GM23338 (cell line): ENCODE results near the gene CEPT1.

Experiments
- EZH2 ChIP-seq: fragments of 200-600 bp; sonication (generic); IDR thresholded peaks from one replicate; pipeline ENCODE4 v1.8.0; 2017; ENCODE audit warnings: antibody characterized with exemption, mild to moderate bottlenecking, low read depth; ENCODE audit not compliant: unreplicated experiment
- POLR2AphosphoS5 ChIP-seq: IDR thresholded peaks from 2 replicates; pipeline ENCODE4 v1.6.1; 2016; ENCODE audit warnings: antibody characterized with exemption, low read depth
- TF ChIP-seq, protein P1 (sequence below): IDR thresholded peaks from one replicate; pipeline ENCODE4 v1.6.1; 2018; ENCODE audit warnings: antibody characterized with exemption; ENCODE audit not compliant: unreplicated experiment
- TF ChIP-seq, protein P2 (sequence below), 2 experiments: fragments of 200-600 bp in 1 of 2; sonication (generic) in 1 of 2; conservative IDR thresholded peaks; 2 replicates each; pipeline versions ENCODE4 v1.5.1 to v1.6.1; 2016 to 2017; ENCODE audit warnings: antibody characterized with exemption in 2 of 2, low read depth in 2 of 2, mild to moderate bottlenecking in 2 of 2, moderate library complexity in 1 of 2

DNA sequence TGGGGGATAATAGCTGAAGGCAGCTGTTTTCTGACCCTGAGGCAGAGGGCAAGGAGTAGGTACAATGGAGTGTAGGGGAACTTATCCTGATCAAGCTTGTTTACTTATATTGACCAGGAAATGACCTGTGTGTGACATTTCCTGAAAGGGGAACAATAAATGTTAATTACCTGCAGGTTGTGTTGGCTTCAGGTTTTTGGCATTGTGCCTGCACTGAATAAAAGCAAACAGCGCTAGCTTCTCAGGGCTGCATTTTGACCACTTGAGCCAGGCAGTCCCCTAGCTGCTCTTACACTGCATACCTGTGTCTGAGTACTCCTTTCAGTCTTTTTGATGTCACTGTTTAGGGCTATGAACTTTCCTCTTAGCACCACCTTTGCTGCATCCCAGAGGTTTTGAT is 40.7 kb upstream of the CEPT1 start:
- TF ChIP-seq EZH2 (no peak), POLR2AphosphoS5 (no peak)
- TF ChIP-seq, protein P1, sequence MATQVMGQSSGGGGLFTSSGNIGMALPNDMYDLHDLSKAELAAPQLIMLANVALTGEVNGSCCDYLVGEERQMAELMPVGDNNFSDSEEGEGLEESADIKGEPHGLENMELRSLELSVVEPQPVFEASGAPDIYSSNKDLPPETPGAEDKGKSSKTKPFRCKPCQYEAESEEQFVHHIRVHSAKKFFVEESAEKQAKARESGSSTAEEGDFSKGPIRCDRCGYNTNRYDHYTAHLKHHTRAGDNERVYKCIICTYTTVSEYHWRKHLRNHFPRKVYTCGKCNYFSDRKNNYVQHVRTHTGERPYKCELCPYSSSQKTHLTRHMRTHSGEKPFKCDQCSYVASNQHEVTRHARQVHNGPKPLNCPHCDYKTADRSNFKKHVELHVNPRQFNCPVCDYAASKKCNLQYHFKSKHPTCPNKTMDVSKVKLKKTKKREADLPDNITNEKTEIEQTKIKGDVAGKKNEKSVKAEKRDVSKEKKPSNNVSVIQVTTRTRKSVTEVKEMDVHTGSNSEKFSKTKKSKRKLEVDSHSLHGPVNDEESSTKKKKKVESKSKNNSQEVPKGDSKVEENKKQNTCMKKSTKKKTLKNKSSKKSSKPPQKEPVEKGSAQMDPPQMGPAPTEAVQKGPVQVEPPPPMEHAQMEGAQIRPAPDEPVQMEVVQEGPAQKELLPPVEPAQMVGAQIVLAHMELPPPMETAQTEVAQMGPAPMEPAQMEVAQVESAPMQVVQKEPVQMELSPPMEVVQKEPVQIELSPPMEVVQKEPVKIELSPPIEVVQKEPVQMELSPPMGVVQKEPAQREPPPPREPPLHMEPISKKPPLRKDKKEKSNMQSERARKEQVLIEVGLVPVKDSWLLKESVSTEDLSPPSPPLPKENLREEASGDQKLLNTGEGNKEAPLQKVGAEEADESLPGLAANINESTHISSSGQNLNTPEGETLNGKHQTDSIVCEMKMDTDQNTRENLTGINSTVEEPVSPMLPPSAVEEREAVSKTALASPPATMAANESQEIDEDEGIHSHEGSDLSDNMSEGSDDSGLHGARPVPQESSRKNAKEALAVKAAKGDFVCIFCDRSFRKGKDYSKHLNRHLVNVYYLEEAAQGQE: no peak
- TF ChIP-seq, protein P2, sequence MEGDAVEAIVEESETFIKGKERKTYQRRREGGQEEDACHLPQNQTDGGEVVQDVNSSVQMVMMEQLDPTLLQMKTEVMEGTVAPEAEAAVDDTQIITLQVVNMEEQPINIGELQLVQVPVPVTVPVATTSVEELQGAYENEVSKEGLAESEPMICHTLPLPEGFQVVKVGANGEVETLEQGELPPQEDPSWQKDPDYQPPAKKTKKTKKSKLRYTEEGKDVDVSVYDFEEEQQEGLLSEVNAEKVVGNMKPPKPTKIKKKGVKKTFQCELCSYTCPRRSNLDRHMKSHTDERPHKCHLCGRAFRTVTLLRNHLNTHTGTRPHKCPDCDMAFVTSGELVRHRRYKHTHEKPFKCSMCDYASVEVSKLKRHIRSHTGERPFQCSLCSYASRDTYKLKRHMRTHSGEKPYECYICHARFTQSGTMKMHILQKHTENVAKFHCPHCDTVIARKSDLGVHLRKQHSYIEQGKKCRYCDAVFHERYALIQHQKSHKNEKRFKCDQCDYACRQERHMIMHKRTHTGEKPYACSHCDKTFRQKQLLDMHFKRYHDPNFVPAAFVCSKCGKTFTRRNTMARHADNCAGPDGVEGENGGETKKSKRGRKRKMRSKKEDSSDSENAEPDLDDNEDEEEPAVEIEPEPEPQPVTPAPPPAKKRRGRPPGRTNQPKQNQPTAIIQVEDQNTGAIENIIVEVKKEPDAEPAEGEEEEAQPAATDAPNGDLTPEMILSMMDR (conservative IDR thresholded peaks at IDR 0.05; ENCODE audit: low read depth in 2 of 2): no peak
